Measurements from ENCODE around the gene NR1I2. TPM values are rescaled to one million over a fixed set of nuclear protein-coding genes. Genes with fewer than 3 reads are reported as not detected.

NR1I2 gene
- total RNA-seq, 4 donors from 2014 or later, result 0.21 to 0.62 TPM; not detected in 2

DNA sequence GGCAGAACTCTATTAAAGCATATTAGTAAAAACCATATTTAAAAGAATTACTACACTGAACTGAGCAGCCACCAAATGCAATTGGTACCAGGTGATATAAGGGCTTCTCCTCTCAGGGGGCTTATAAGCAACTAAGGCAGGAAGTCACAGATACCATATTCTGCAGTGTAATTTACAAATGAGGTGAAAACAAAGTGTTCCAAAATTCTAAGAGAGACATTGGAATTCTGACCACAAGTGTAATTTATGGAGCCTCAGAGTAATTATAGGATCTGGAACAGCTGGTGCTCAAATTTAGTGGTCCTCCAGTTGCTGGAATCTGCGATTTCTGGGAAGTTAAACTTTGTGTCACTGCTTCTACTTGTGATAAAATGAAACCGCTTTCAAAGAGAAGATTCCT, 3.1 kb upstream of the NR1I2 start:
- no peak overlapping the region for H3K27ac ChIP-seq
- H3K4me3 ChIP-seq, result no peak overlapping the region
- H3K9me3 ChIP-seq, result no peaks in the 10 kb centered on the region
- H3K36me3 ChIP-seq, result no peaks in the 10 kb centered on the region
- TF ChIP-seq POLR2A (IDR thresholded peaks at IDR 0.05), result no peak
- TF ChIP-seq, protein P1, sequence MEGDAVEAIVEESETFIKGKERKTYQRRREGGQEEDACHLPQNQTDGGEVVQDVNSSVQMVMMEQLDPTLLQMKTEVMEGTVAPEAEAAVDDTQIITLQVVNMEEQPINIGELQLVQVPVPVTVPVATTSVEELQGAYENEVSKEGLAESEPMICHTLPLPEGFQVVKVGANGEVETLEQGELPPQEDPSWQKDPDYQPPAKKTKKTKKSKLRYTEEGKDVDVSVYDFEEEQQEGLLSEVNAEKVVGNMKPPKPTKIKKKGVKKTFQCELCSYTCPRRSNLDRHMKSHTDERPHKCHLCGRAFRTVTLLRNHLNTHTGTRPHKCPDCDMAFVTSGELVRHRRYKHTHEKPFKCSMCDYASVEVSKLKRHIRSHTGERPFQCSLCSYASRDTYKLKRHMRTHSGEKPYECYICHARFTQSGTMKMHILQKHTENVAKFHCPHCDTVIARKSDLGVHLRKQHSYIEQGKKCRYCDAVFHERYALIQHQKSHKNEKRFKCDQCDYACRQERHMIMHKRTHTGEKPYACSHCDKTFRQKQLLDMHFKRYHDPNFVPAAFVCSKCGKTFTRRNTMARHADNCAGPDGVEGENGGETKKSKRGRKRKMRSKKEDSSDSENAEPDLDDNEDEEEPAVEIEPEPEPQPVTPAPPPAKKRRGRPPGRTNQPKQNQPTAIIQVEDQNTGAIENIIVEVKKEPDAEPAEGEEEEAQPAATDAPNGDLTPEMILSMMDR (IDR thresholded peaks at IDR 0.05), result no peak
- H3K4me1 ChIP-seq, result no peaks in the 10 kb centered on the region
- H3K27me3 ChIP-seq, result no peaks in the 10 kb centered on the region
- intact Hi-C loops (cut with DNase I; ENCODE audit: low total_unique reads), result no loop called here
- DNase-seq, result no peak

DNA sequence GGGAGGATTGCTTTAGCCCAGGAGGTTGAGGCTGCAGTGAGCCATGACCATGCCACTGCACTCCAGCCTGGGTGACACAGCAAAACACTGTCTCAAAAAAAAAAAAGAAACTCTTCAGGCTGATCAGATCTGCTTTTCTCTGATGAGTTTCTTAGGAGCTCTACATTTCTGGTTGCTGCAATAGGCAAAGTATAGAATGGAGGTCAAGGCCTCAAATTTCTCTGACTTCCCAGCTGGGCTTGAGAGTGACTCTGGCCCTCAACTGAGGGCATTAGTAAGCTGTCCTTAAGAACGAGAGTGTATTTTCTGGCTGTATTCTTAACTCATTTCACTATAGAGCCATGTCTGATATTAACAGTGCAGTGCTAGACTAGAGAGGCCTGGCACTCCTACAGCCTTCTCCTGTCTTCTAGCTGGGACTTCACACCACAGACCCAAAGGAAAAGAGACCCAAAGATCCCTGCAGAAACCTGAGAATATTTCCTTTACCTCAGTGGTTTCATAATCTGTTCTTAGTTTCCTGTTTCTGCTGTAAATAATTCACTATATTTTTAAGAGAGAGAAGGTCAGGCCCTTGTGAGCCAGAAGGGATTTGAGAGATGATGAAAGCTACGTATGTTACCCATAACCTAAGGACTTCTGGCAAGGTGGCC, 2.0 kb upstream of the NR1I2 start:
- no peak for TF ChIP-seq POLR2A (IDR thresholded peaks at IDR 0.05)
- TF ChIP-seq, protein P1 (IDR thresholded peaks at IDR 0.05), result no peak
- Histone ChIP-seq H3K27ac (no peak overlapping the region), H3K4me3 (no peak overlapping the region), H3K9me3 (no peaks in the 10 kb centered on the region), H3K27me3 (no peaks in the 10 kb centered on the region), H3K4me1 (no peaks in the 10 kb centered on the region), H3K36me3 (no peaks in the 10 kb centered on the region)
- DNase-seq, result no peak
- intact Hi-C loops (cut with DNase I; ENCODE audit: low total_unique reads), result no loop called here

DNA sequence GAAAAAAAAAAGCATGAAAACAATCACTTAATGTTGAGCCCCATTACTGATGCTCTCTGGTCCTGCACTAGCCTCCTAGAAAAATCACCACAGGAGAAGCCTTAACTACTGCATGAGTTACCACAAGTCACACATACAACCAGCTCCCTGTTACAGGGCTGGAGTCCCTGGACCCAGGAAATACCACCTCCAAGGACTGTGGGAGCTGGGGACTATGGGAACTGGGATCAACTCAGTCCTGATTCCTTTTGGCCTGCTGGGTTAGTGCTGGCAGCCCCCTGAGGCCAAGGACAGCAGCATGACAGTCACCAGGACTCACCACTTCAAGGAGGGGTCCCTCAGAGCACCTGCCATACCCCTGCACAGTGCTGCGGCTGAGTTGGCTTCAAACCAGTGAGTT, 559 bp downstream of the NR1I2 start:
- DNase-seq, result no peak
- Histone ChIP-seq H3K9me3 (no peaks in the 10 kb centered on the region), H3K4me3 (no peak overlapping the region), H3K27ac (no peak overlapping the region), H3K27me3 (no peaks in the 10 kb centered on the region), H3K36me3 (no peaks in the 10 kb centered on the region), H3K4me1 (no peaks in the 10 kb centered on the region)
- TF ChIP-seq, protein P1 (IDR thresholded peaks at IDR 0.05), result no peak
- no peak for TF ChIP-seq POLR2A (IDR thresholded peaks at IDR 0.05)
- intact Hi-C loops (cut with DNase I; ENCODE audit: low total_unique reads), result no loop called here

- intact Hi-C loops (cut with DNase I; ENCODE audit: low total_unique reads), result no loop called here
- TF ChIP-seq POLR2A (IDR thresholded peaks at IDR 0.05), result no peak
- TF ChIP-seq, protein P1 (IDR thresholded peaks at IDR 0.05), result no peak
- DNase-seq, result no peak
Observed at GRCh38 chr3:119783255-119783654, 1.4 kb downstream of the NR1I2 start.

DNA sequence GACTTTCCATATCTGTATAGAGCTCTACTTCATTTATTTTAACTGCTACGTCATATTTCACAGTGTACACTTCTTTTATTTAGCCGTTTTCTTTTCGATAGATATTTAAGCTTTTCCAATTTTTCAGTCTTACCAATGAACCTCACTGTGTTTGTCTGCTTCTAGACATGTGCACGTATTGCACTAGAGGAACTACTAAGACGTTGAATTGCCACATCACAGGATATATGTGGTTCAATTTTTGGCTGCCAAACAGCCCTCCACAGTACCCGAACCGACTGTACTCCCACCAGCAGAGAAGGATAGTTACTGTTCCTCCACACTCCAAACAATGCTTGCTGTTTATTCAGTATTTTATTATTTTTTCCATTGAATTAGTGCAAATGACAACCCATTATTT, 2.0 kb downstream of the NR1I2 start:
- DNase-seq, result no peak
- TF ChIP-seq, protein P1 (IDR thresholded peaks at IDR 0.05), result no peak
- no peak for TF ChIP-seq POLR2A (IDR thresholded peaks at IDR 0.05)
- Histone ChIP-seq H3K9me3 (no peaks in the 10 kb centered on the region), H3K4me3 (no peak overlapping the region), H3K27me3 (no peaks in the 10 kb centered on the region), H3K4me1 (no peaks in the 10 kb centered on the region), H3K36me3 (no peaks in the 10 kb centered on the region), H3K27ac (no peak overlapping the region)
- intact Hi-C loops (cut with DNase I; ENCODE audit: low total_unique reads), result no loop called here

More at GRCh38 chr3:119783255-119783654, 1.4 kb downstream of the NR1I2 start:
- Histone ChIP-seq H3K4me3 (no peak overlapping the region), H3K36me3 (no peaks in the 10 kb centered on the region), H3K9me3 (no peaks in the 10 kb centered on the region), H3K27ac (no peak overlapping the region), H3K4me1 (no peaks in the 10 kb centered on the region), H3K27me3 (no peaks in the 10 kb centered on the region)

All from uterus (tissue), 4 donors.